Ovary (tissue), 9 donors: Measurements from ENCODE around the gene ATP7A. TPM values are rescaled to one million over a fixed set of nuclear protein-coding genes. Genes with fewer than 3 reads are reported as not detected.

Experiments
- DNase-seq, 5 donors: peaks; one replicate each; pipeline ENCODE4 v3.0.0-alpha.2; 2019 to 2020
- H3K27ac ChIP-seq, 2 donors: fragments of 200-600 bp; one replicate each; pipeline versions ENCODE4 v1.5.1 to v1.8.0; 2019 to 2022
- H3K27me3 ChIP-seq: fragments of 200-600 bp; one replicate; pipeline ENCODE4 v1.8.0; 2022
- H3K36me3 ChIP-seq: fragments of 200-600 bp; sonication (generic); one replicate; pipeline ENCODE4 v1.5.1; 2019
- H3K4me1 ChIP-seq: one replicate; pipeline ENCODE4 v1.8.1; 2013; ENCODE audit warnings: mild to moderate bottlenecking, moderate library complexity; ENCODE audit not compliant: insufficient read depth
- H3K4me3 ChIP-seq: fragments of 200-600 bp; sonication (generic); one replicate; pipeline ENCODE4 v1.5.1; 2017
- H3K9me3 ChIP-seq, 2 donors: fragments of 200-600 bp in 1 of 2; sonication (generic) in 1 of 2; one replicate each; pipeline versions ENCODE4 v1.5.1 to v1.8.1; 2013 to 2019; ENCODE audit warnings: mild to moderate bottlenecking in 1 of 2, moderate library complexity in 1 of 2
- CTCF ChIP-seq, 3 donors: fragments of 450-650 bp in 2 of 3; fragments of 200-600 bp in 1 of 3; IDR thresholded peaks; one replicate each; pipeline versions ENCODE4 v1.5.1 to v1.8.0; 2016 to 2022; ENCODE audit warnings: antibody characterized with exemption in 3 of 3, mild to moderate bottlenecking in 1 of 3
- EP300 ChIP-seq: sonication (generic); formaldehyde crosslinking; IDR thresholded peaks from one replicate; pipeline ENCODE4 v1.6.1; 2017; ENCODE audit warnings: antibody characterized with exemption
- POLR2A ChIP-seq: fragments of 450-650 bp; IDR thresholded peaks from one replicate; pipeline ENCODE4 v1.6.1; 2017; ENCODE audit warnings: antibody characterized with exemption, mild to moderate bottlenecking, moderate library complexity
- WGBS, 3 donors: extraction: QIAGEN DNeasy Blood & Tissue Kit in 1 of 3; methylation state at CpG; one replicate each; pipeline versions ENCODE4 v1.1.5 to v1.1.7; 2013 to 2017; 5-methylcytosine and 5-hydroxymethylcytosine counted together
- intact Hi-C, 4 donors: fragments of 100-400 bp; cut with DNase I; formaldehyde crosslinking; loops; one replicate each; pipeline versions ENCODE4 v1.11.0 to v1.15.1; 2022 to 2023
- polyA plus RNA-seq, 2 donors: library from polyadenylated mRNA; stranded (reverse); fragments of 200-250 nt in 1 of 2; fragments of 350-450 nt in 1 of 2; fragmentation: Illumina TruSeq in 1 of 2; extraction: RNeasy Lipid Tissue Mini Kit (QIAGEN cat#74804) in 1 of 2; gene quantifications; one replicate each; pipeline ENCODE4 v1.2.3, GENCODE V29; 2013 to 2014
- total RNA-seq, 7 donors: library from RNA; depleted of rRNA in 2 of 7; stranded (reverse); fragments of >200 nt in 2 of 7; fragmentation: NEBNext Ultra II Directional in 3 of 7; extraction: Animal tissue kit (Norgen Biotek cat#: 25700) in 3 of 7; gene quantifications; one replicate each; pipeline versions ENCODE4 v1.1.0 to v1.2.4, GENCODE V29; 2016 to 2023
- donor health status: DM: no; HTN: no; CAD: no; lungs with moderate emphysema.
- donor health status: DM: no; HTN: no; CAD: no.
- donor health status: Bipolar disorder and iron deficiency.
- donor health status: DM: yes; HTN: yes; CAD: no.
- donor health status: DM: no; HTN: no; CAD: no.
- donor health status: DM: yes; HTN: yes; CAD: no.

Gene ATP7A
- total and polyA plus RNA-seq, 9 donors, result 2.3 to 11.2 (median 10.2) TPM

GRCh38 chrX:78029663-78030062 lies 119.2 kb downstream of the ATP7A start:
- no peaks in the 10 kb centered on the region for H3K4me1 ChIP-seq
- TF ChIP-seq CTCF (IDR thresholded peaks at IDR 0.05) (no peak), EP300 (no peak), POLR2A (no peak)
- H3K9me3 ChIP-seq, result no peaks in the 10 kb centered on the region
- DNase-seq, result peak in 2 of 5 donors; percentile 10 to 23
- intact Hi-C loops, result no loop called here
- no peak overlapping the region for H3K4me3 ChIP-seq
- 22 to 39% (median 37%) methylated on average over 2 of the region's 2 CpGs for WGBS, 3 donors
- no peak overlapping the region for H3K27ac ChIP-seq
- no peaks in the 10 kb centered on the region for H3K27me3 ChIP-seq
- H3K36me3 ChIP-seq, result no peaks in the 10 kb centered on the region

GRCh38 chrX:78035061-78035460 lies 124.6 kb downstream of the ATP7A start:
- H3K4me3 ChIP-seq, result no peak overlapping the region
- H3K27ac ChIP-seq, result no peak overlapping the region
- H3K27me3 ChIP-seq, result no peaks in the 10 kb centered on the region
- WGBS, 3 donors, result 59 to 76% (median 72%) methylated on average over 6 of the region's 6 CpGs
- intact Hi-C loops, result no loop called here
- H3K36me3 ChIP-seq, result no peaks in the 10 kb centered on the region
- no peaks in the 10 kb centered on the region for H3K4me1 ChIP-seq
- no peak for DNase-seq
- TF ChIP-seq EP300 (no peak), CTCF (IDR thresholded peaks at IDR 0.05) (no peak), POLR2A (no peak)
- no peaks in the 10 kb centered on the region for H3K9me3 ChIP-seq

GRCh38 chrX:78037881-78038280 lies 127.4 kb downstream of the ATP7A start:
- Histone ChIP-seq H3K36me3 (no peaks in the 10 kb centered on the region), H3K27me3 (no peaks in the 10 kb centered on the region), H3K4me3 (no peak overlapping the region), H3K27ac (no peak overlapping the region), H3K9me3 (no peaks in the 10 kb centered on the region), H3K4me1 (no peaks in the 10 kb centered on the region)
- no peak for TF ChIP-seq CTCF (IDR thresholded peaks at IDR 0.05)
- no peak for TF ChIP-seq EP300
- TF ChIP-seq POLR2A, result no peak
- DNase-seq, result no peak
- intact Hi-C loops, result no loop called here
- WGBS, 3 donors, result 76 to 88% (median 76%) methylated on average over 3 of the region's 3 CpGs

- Histone ChIP-seq H3K36me3 (no peaks in the 10 kb centered on the region), H3K27ac (no peak overlapping the region), H3K9me3 (no peaks in the 10 kb centered on the region), H3K4me1 (no peaks in the 10 kb centered on the region), H3K4me3 (no peak overlapping the region), H3K27me3 (no peaks in the 10 kb centered on the region)
- TF ChIP-seq EP300, result no peak
- no peak for TF ChIP-seq POLR2A
- no peak for TF ChIP-seq CTCF (IDR thresholded peaks at IDR 0.05)
- DNase-seq, result no peak
- 76 to 88% (median 81%) methylated on average over 1 of the region's 1 CpG for WGBS, 3 donors
- intact Hi-C loops, result no loop called here
Measured at GRCh38 chrX:78042601-78043000, 132.1 kb downstream of the ATP7A start.

GRCh38 chrX:78046362-78046761 lies 135.9 kb downstream of the ATP7A start:
- no peak for TF ChIP-seq POLR2A
- TF ChIP-seq CTCF (IDR thresholded peaks at IDR 0.05), result no peak
- no peak for TF ChIP-seq EP300
- H3K4me3 ChIP-seq, result no peak overlapping the region
- H3K4me1 ChIP-seq, result no peaks in the 10 kb centered on the region
- H3K36me3 ChIP-seq, result no peaks in the 10 kb centered on the region
- no peaks in the 10 kb centered on the region for H3K27me3 ChIP-seq
- no peak overlapping the region for H3K27ac ChIP-seq
- intact Hi-C loops, result no loop called here
- DNase-seq, result no peak
- H3K9me3 ChIP-seq, result no peaks in the 10 kb centered on the region
- 25 to 56% (median 32%) methylated on average over 4 of the region's 4 CpGs for WGBS, 3 donors
